ENCODE results near the gene POLE. TPM values are rescaled to one million over a fixed set of nuclear protein-coding genes. Genes with fewer than 3 reads are reported as not detected.

POLE gene
- total and polyA plus RNA-seq, 10 of the 15 experiments (the other 5 are each of a cell fraction or from before 2014, with no cell fraction given), result 2.3 to 103 (median 37.1) TPM

DNA sequence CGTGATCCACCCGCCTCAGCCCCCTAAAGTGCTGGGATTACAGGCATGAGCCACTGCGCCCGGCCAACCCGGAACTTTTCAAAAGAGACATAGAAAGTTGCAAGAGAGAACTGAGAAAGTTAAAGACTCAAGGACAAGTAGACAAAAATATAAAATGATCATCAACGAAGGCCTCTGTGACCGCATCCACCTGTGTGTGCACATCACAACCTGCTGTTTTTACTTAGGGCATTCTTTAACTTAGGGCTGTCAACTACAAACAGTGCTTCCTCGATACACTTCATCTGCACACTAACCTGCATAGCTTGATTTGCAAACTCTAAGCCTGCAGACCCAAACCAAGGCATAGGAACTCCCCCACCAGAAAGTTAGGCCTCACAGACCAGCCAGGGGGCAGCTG, 53.7 kb downstream of the POLE start:
- intact Hi-C loops (cut with micrococcal nuclease; ENCODE audit: unreplicated experiment) (no loop called here), in situ Hi-C loops (cut with MboI) (no loop called here)
- Histone ChIP-seq H3K4me1 (ENCODE audit: control insufficient read depth, insufficient read depth, low read length) (no peaks in the 10 kb centered on the region; the same call in 1 of the 2 replicates), H2AFZ (ENCODE audit: control insufficient read depth, low read depth, low read length) (no peak overlapping the region), H3K9me3 (replicated peaks; ENCODE audit: control insufficient read depth, insufficient read depth, low read length) (no peaks in the 10 kb centered on the region), H3K4me3 (no peak overlapping the region), H4K20me1 (ENCODE audit: control insufficient read depth, insufficient read depth) (no peaks in the 10 kb centered on the region), H3K27me3 (replicated peaks in 1 of 2; ENCODE audit: control insufficient read depth in 2 of 2, insufficient read depth in 2 of 2, low read length in 1 of 2) (no peaks in the 10 kb centered on the region), H3K9ac (ENCODE audit: control insufficient read depth, insufficient read depth, low read length) (no peak overlapping the region), H3K4me2 (ENCODE audit: control insufficient read depth, insufficient read depth) (no peak overlapping the region), H3K79me2 (ENCODE audit: control insufficient read depth, insufficient read depth, low read length) (no peaks in the 10 kb centered on the region), H3K36me3 (ENCODE audit: control insufficient read depth in 2 of 2, insufficient read depth in 2 of 2, low read length in 1 of 2) (peaks cover 26 to 44% of the 10 kb centered on the region in 2 experiments), H3K27ac (ENCODE audit: control insufficient read depth, insufficient read depth) (no peak overlapping the region; the same call in 1 of the 2 replicates)
- DNase-seq (ENCODE audit: low read depth, low spot score) (no peak), ATAC-seq (no peak), FAIRE-seq (no peak)
- ChIA-PET RAD21 (ENCODE audit: unreplicated experiment) (no interaction called here), CTCF (interaction anchor here (1.1 kb wide), 1 partner anchor 19 kb away, joined by 3 read pairs; no protein-coding TSS in a partner anchor), SMC1A (ENCODE audit: uncharacterized antibody, unreplicated experiment) (no interaction called here), POLR2A (no interaction called here)
- 96% methylated on average over 8 of the region's 8 CpGs for WGBS (ENCODE audit: insufficient coverage, insufficient replicate concordance, low lambda C conversion rate, missing lambda C conversion rate)
- no TSS peak for BruUV-seq (replicated peaks)
- TF ChIP-seq, protein P1, sequence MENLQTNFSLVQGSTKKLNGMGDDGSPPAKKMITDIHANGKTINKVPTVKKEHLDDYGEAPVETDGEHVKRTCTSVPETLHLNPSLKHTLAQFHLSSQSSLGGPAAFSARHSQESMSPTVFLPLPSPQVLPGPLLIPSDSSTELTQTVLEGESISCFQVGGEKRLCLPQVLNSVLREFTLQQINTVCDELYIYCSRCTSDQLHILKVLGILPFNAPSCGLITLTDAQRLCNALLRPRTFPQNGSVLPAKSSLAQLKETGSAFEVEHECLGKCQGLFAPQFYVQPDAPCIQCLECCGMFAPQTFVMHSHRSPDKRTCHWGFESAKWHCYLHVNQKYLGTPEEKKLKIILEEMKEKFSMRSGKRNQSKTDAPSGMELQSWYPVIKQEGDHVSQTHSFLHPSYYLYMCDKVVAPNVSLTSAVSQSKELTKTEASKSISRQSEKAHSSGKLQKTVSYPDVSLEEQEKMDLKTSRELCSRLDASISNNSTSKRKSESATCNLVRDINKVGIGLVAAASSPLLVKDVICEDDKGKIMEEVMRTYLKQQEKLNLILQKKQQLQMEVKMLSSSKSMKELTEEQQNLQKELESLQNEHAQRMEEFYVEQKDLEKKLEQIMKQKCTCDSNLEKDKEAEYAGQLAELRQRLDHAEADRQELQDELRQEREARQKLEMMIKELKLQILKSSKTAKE (IDR thresholded peaks at IDR 0.05; ENCODE audit: low read depth, poor library complexity, severe bottlenecking), result no peak
- TF ChIP-seq NRF1 (conservative IDR thresholded peaks at IDR 0.05; ENCODE audit: low read depth, low read length) (no peak), RFX5 (IDR thresholded peaks at IDR 0.05; ENCODE audit: low read depth, low read length) (no peak), NR2F1 (conservative IDR thresholded peaks at IDR 0.05) (no peak), TBL1XR1 (IDR thresholded peaks at IDR 0.05; ENCODE audit: low read depth, low read length) (no peak), CBX3 (IDR thresholded peaks at IDR 0.05; ENCODE audit: borderline replicate concordance, low read depth) (no peak), NBN (IDR thresholded peaks at IDR 0.05) (no peak), NFIC (IDR thresholded peaks at IDR 0.05; ENCODE audit: low read depth, low read length) (no peak), NFYA (IDR thresholded peaks at IDR 0.05; ENCODE audit: borderline replicate concordance, low read depth, low read length) (no peak), PAX8 (IDR thresholded peaks at IDR 0.05) (no peak)
- TF ChIP-seq, protein P2, sequence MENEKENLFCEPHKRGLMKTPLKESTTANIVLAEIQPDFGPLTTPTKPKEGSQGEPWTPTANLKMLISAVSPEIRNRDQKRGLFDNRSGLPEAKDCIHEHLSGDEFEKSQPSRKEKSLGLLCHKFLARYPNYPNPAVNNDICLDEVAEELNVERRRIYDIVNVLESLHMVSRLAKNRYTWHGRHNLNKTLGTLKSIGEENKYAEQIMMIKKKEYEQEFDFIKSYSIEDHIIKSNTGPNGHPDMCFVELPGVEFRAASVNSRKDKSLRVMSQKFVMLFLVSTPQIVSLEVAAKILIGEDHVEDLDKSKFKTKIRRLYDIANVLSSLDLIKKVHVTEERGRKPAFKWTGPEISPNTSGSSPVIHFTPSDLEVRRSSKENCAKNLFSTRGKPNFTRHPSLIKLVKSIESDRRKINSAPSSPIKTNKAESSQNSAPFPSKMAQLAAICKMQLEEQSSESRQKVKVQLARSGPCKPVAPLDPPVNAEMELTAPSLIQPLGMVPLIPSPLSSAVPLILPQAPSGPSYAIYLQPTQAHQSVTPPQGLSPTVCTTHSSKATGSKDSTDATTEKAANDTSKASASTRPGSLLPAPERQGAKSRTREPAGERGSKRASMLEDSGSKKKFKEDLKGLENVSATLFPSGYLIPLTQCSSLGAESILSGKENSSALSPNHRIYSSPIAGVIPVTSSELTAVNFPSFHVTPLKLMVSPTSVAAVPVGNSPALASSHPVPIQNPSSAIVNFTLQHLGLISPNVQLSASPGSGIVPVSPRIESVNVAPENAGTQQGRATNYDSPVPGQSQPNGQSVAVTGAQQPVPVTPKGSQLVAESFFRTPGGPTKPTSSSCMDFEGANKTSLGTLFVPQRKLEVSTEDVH (IDR thresholded peaks at IDR 0.05; ENCODE audit: low read depth, partially characterized antibody), result no peak
- TF ChIP-seq, protein P3, sequence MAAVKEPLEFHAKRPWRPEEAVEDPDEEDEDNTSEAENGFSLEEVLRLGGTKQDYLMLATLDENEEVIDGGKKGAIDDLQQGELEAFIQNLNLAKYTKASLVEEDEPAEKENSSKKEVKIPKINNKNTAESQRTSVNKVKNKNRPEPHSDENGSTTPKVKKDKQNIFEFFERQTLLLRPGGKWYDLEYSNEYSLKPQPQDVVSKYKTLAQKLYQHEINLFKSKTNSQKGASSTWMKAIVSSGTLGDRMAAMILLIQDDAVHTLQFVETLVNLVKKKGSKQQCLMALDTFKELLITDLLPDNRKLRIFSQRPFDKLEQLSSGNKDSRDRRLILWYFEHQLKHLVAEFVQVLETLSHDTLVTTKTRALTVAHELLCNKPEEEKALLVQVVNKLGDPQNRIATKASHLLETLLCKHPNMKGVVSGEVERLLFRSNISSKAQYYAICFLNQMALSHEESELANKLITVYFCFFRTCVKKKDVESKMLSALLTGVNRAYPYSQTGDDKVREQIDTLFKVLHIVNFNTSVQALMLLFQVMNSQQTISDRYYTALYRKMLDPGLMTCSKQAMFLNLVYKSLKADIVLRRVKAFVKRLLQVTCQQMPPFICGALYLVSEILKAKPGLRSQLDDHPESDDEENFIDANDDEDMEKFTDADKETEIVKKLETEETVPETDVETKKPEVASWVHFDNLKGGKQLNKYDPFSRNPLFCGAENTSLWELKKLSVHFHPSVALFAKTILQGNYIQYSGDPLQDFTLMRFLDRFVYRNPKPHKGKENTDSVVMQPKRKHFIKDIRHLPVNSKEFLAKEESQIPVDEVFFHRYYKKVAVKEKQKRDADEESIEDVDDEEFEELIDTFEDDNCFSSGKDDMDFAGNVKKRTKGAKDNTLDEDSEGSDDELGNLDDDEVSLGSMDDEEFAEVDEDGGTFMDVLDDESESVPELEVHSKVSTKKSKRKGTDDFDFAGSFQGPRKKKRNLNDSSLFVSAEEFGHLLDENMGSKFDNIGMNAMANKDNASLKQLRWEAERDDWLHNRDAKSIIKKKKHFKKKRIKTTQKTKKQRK (IDR thresholded peaks at IDR 0.05; ENCODE audit: low read depth, low read length), result no peak
- TF ChIP-seq, protein P4, sequence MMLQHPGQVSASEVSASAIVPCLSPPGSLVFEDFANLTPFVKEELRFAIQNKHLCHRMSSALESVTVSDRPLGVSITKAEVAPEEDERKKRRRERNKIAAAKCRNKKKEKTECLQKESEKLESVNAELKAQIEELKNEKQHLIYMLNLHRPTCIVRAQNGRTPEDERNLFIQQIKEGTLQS (IDR thresholded peaks at IDR 0.05; ENCODE audit: borderline replicate concordance, extremely low read depth, low read depth, low read length), result no peak

Data from GM12878 (cell line).